ENCODE data around the gene FAM168A. TPM values are rescaled to one million over a fixed set of nuclear protein-coding genes. Genes with fewer than 3 reads are reported as not detected.

Gene FAM168A
- polyA plus RNA-seq, 3 donors: 6.8 to 11.1 (median 10.0) TPM

GRCh38 chr11:73379189-73379880 is 218.6 kb downstream of the FAM168A start:
- WGBS, 3 donors: 39 to 85% (median 76%) methylated on average over 10 of the region's 10 CpGs
- H3K27ac ChIP-seq (ENCODE audit: low read depth, low read length): no peak overlapping the region

GRCh38 chr11:73376803-73377629 is 220.9 kb downstream of the FAM168A start:
- WGBS, 3 donors: 5 to 13% (median 6%) methylated on average over 46 to 56 of the region's 56 CpGs
- peak overlapping the region; percentile 68 for H3K27ac ChIP-seq (ENCODE audit: low read depth, low read length)

GRCh38 chr11:73376160-73376802 is 221.6 kb downstream of the FAM168A start, which contains the start of gene RELT:
Gene RELT (plus strand): TSS chr11:73376399. CDS start chr11:73389137, 12,738 bp downstream.
- 0 to 1% (median 0%) methylated on average over 71 to 96 of the region's 96 CpGs for WGBS, 3 donors
- H3K27ac ChIP-seq (ENCODE audit: low read depth, low read length): peak within 1 kb of the TSS; percentile 68

- 58 to 66% (median 63%) methylated on average over 6 of the region's 6 CpGs for WGBS, 3 donors
- peak overlapping the region; percentile 66 for H3K27ac ChIP-seq (ENCODE audit: low read depth, low read length)
Measured at GRCh38 chr11:73375830-73376159, 222.1 kb downstream of the FAM168A start.

GRCh38 chr11:73374151-73374550 is 223.8 kb downstream of the FAM168A start:
- no peak overlapping the region for H3K27ac ChIP-seq (ENCODE audit: low read depth, low read length)
- WGBS, 3 donors: 78 to 83% (median 82%) methylated on average over 4 of the region's 4 CpGs

- H3K27ac ChIP-seq (ENCODE audit: low read depth, low read length): no peak overlapping the region
- 45 to 71% (median 56%) methylated on average over 6 of the region's 6 CpGs for WGBS, 3 donors
Measured at GRCh38 chr11:73372375-73372993, 225.4 kb downstream of the FAM168A start.

- no peak overlapping the region for H3K27ac ChIP-seq (ENCODE audit: low read depth, low read length)
- 76 to 82% (median 81%) methylated on average over 20 of the region's 20 CpGs for WGBS, 3 donors
Measured at GRCh38 chr11:73367482-73368024, 230.4 kb downstream of the FAM168A start.

GRCh38 chr11:73366953-73367352 is 231.0 kb downstream of the FAM168A start:
- H3K27ac ChIP-seq (ENCODE audit: low read depth, low read length): no peak overlapping the region
- 51 to 74% (median 51%) methylated on average over 6 of the region's 6 CpGs for WGBS, 3 donors

GRCh38 chr11:73366265-73366610 is 231.7 kb downstream of the FAM168A start:
- H3K27ac ChIP-seq (ENCODE audit: low read depth, low read length): no peak overlapping the region
- WGBS, 3 donors: 69 to 78% (median 77%) methylated on average over 4 of the region's 4 CpGs

- H3K27ac ChIP-seq (ENCODE audit: low read depth, low read length): no peak overlapping the region
- WGBS, 3 donors: 83 to 92% (median 87%) methylated on average over 24 of the region's 24 CpGs
Measured at GRCh38 chr11:73365352-73366264, 232.3 kb downstream of the FAM168A start.

- 91 to 94% (median 93%) methylated on average over 9 of the region's 9 CpGs for WGBS, 3 donors
- no peak overlapping the region for H3K27ac ChIP-seq (ENCODE audit: low read depth, low read length)
Measured at GRCh38 chr11:73363147-73363546, 234.8 kb downstream of the FAM168A start.

- 77 to 83% (median 83%) methylated on average over 54 to 70 of the region's 70 CpGs for WGBS, 3 donors
- no peak overlapping the region for H3K27ac ChIP-seq (ENCODE audit: low read depth, low read length)
Measured at GRCh38 chr11:73361953-73362776, 235.7 kb downstream of the FAM168A start.

GRCh38 chr11:73360743-73361369 is 237.1 kb downstream of the FAM168A start:
- WGBS, 3 donors: 90 to 96% (median 93%) methylated on average over 8 of the region's 8 CpGs
- no peak overlapping the region for H3K27ac ChIP-seq (ENCODE audit: low read depth, low read length)

- no peak overlapping the region for H3K27ac ChIP-seq (ENCODE audit: low read depth, low read length)
Measured at GRCh38 chr11:73359930-73360742, 237.8 kb downstream of the FAM168A start.

GRCh38 chr11:73359341-73359740 is 238.6 kb downstream of the FAM168A start:
- H3K27ac ChIP-seq (ENCODE audit: low read depth, low read length): no peak overlapping the region
- 62 to 87% (median 68%) methylated on average over 11 of the region's 11 CpGs for WGBS, 3 donors

More at GRCh38 chr11:73359930-73360742, 237.8 kb downstream of the FAM168A start:
- 85 to 95% (median 92%) methylated on average over 19 of the region's 19 CpGs for WGBS, 3 donors

GRCh38 chr11:73358071-73358470 is 239.8 kb downstream of the FAM168A start:
- no peak overlapping the region for H3K27ac ChIP-seq (ENCODE audit: low read depth, low read length)
- 77 to 88% (median 84%) methylated on average over 5 of the region's 5 CpGs for WGBS, 3 donors
